ENCODE results near the gene LRBA.

The LRBA gene

GRCh38 chr4:150461957-150462356 is 553.1 kb downstream of the LRBA start:
- H3K27ac ChIP-seq (ENCODE audit: low read depth in 2 of 2, low read length in 2 of 2): no peak overlapping the region
- no peaks in the 10 kb centered on the region for H3K4me1 ChIP-seq (ENCODE audit: control insufficient read depth in 2 of 2, insufficient read depth in 2 of 2, low read length in 2 of 2)
- H3K36me3 ChIP-seq (ENCODE audit: control insufficient read depth in 2 of 2, insufficient read depth in 2 of 2, low read length in 2 of 2): peaks cover 3 to 8% of the 10 kb centered on the region in 2 donors
- H3K27me3 ChIP-seq (ENCODE audit: control insufficient read depth in 2 of 2, insufficient read depth in 2 of 2, low read length in 2 of 2): no peaks in the 10 kb centered on the region
- H3K4me3 ChIP-seq (ENCODE audit: low read length in 2 of 2): no peak overlapping the region
- H3K9ac ChIP-seq (ENCODE audit: low read depth in 1 of 2, low read length in 2 of 2): no peak overlapping the region
- H3K9me3 ChIP-seq (ENCODE audit: control insufficient read depth in 2 of 2, low read length in 2 of 2): no peaks in the 10 kb centered on the region

GRCh38 chr4:150457802-150458201 is 557.3 kb downstream of the LRBA start:
- Histone ChIP-seq H3K27me3 (ENCODE audit: control insufficient read depth in 2 of 2, insufficient read depth in 2 of 2, low read length in 2 of 2) (no peaks in the 10 kb centered on the region), H3K4me3 (ENCODE audit: low read length in 2 of 2) (no peak overlapping the region), H3K36me3 (ENCODE audit: control insufficient read depth in 2 of 2, insufficient read depth in 2 of 2, low read length in 2 of 2) (no peaks in the 10 kb centered on the region), H3K27ac (ENCODE audit: low read depth in 2 of 2, low read length in 2 of 2) (no peak overlapping the region), H3K9ac (ENCODE audit: low read depth in 1 of 2, low read length in 2 of 2) (no peak overlapping the region), H3K9me3 (ENCODE audit: control insufficient read depth in 2 of 2, low read length in 2 of 2) (no peaks in the 10 kb centered on the region), H3K4me1 (ENCODE audit: control insufficient read depth in 2 of 2, insufficient read depth in 2 of 2, low read length in 2 of 2) (no peaks in the 10 kb centered on the region)

DNA sequence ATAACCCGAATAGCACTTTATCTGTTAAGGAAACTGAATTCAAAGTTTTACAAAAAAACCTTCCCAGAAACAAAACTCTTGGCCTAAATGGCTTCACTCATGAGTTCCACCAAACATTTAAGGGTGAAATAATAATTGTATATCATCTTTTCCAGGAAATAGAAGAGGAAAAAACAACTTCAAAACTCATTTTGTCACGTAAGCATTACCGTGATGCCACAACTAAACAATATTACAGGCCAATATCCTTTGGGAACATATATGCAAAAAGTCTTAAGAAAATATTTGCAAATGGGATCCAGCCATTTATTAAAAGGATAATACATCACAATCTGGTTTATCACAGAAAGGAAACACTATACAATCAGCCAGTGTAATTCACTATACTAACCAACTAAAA is 563.2 kb downstream of the LRBA start:
- no peaks in the 10 kb centered on the region for H3K9me3 ChIP-seq (ENCODE audit: control insufficient read depth in 2 of 2, low read length in 2 of 2)
- no peaks in the 10 kb centered on the region for H3K27me3 ChIP-seq (ENCODE audit: control insufficient read depth in 2 of 2, insufficient read depth in 2 of 2, low read length in 2 of 2)
- H3K27ac ChIP-seq (ENCODE audit: low read depth in 2 of 2, low read length in 2 of 2): no peak overlapping the region
- no peak overlapping the region for H3K4me3 ChIP-seq (ENCODE audit: low read length in 2 of 2)
- H3K4me1 ChIP-seq (ENCODE audit: control insufficient read depth in 2 of 2, insufficient read depth in 2 of 2, low read length in 2 of 2): no peaks in the 10 kb centered on the region
- no peaks in the 10 kb centered on the region for H3K36me3 ChIP-seq (ENCODE audit: control insufficient read depth in 2 of 2, insufficient read depth in 2 of 2, low read length in 2 of 2)
- no peak overlapping the region for H3K9ac ChIP-seq (ENCODE audit: low read depth in 1 of 2, low read length in 2 of 2)

GRCh38 chr4:150447356-150447755 is 567.7 kb downstream of the LRBA start:
- Histone ChIP-seq H3K27me3 (ENCODE audit: control insufficient read depth in 2 of 2, insufficient read depth in 2 of 2, low read length in 2 of 2) (no peaks in the 10 kb centered on the region), H3K9me3 (ENCODE audit: control insufficient read depth in 2 of 2, low read length in 2 of 2) (no peaks in the 10 kb centered on the region), H3K27ac (ENCODE audit: low read depth in 2 of 2, low read length in 2 of 2) (no peak overlapping the region), H3K36me3 (ENCODE audit: control insufficient read depth in 2 of 2, insufficient read depth in 2 of 2, low read length in 2 of 2) (no peaks in the 10 kb centered on the region), H3K9ac (ENCODE audit: low read depth in 1 of 2, low read length in 2 of 2) (no peak overlapping the region), H3K4me3 (ENCODE audit: low read length in 2 of 2) (no peak overlapping the region), H3K4me1 (ENCODE audit: control insufficient read depth in 2 of 2, insufficient read depth in 2 of 2, low read length in 2 of 2) (no peaks in the 10 kb centered on the region)

DNA sequence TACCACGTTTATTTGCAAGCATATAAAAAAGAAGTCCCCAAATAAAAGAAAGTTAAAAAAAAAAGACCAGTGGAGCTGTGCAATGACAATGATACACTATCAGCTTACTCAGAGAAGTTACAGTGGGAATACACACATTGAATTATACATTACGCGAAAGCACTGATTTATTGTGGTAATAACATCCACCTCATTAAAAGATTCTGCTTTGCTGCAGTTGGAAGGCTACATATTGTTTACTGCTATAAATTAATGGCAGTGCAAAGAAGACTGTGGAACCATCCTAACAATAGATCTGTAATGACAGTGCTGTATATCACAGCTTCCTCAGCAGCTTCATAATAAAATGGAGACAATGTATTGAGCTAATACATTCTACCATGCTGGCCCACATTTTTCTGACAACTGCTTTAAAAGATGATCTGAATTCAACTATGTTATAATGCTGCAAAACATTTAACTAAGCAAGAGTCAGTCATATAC is 575.6 kb downstream of the LRBA start:
- H3K4me3 ChIP-seq (ENCODE audit: low read length in 2 of 2): no peak overlapping the region
- no peaks in the 10 kb centered on the region for H3K9me3 ChIP-seq (ENCODE audit: control insufficient read depth in 2 of 2, low read length in 2 of 2)
- no peak overlapping the region for H3K9ac ChIP-seq (ENCODE audit: low read depth in 1 of 2, low read length in 2 of 2)
- H3K27ac ChIP-seq (ENCODE audit: low read depth in 2 of 2, low read length in 2 of 2): no peak overlapping the region
- no peaks in the 10 kb centered on the region for H3K27me3 ChIP-seq (ENCODE audit: control insufficient read depth in 2 of 2, insufficient read depth in 2 of 2, low read length in 2 of 2)
- H3K36me3 ChIP-seq (ENCODE audit: control insufficient read depth in 2 of 2, insufficient read depth in 2 of 2, low read length in 2 of 2): peaks cover 0 to 2% of the 10 kb centered on the region in 2 donors
- H3K4me1 ChIP-seq (ENCODE audit: control insufficient read depth in 2 of 2, insufficient read depth in 2 of 2, low read length in 2 of 2): no peaks in the 10 kb centered on the region

DNA sequence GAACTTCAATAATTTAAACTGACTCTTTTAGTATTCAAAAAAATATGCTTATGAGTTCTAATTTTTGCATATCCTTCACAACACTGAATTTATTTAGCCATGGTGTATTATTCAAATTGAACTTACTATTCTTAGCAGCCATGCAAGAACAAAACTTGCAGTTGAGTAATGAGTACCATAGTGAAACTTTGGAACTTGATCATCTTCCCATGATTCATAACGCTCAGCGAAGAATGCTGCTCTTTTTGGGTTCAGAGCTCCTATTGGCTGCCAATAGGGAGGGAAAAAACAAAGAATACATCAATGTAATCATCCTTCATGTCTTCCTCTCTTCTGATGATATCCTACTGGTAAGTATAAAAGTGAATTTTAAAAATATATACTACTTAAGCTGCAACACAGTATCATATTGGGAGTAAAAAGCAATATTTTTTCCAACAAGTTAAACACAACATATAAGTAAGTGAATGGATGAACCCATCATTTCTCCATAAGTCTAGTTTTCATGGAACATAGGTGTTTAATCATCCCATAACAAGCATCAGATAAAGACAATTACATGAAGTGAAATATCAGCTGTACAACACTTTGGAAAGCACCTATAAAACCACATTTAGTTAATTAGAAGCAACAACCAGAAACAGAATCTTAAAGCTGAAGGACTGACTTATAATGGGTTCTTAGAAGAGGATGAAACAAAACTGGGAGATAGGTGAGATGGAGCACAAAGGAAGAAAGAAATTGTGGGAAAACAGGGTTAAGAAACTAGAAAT is 578.3 kb downstream of the LRBA start:
- H3K27ac ChIP-seq (ENCODE audit: low read depth in 2 of 2, low read length in 2 of 2): no peak overlapping the region
- H3K9ac ChIP-seq (ENCODE audit: low read depth in 1 of 2, low read length in 2 of 2): no peak overlapping the region
- no peaks in the 10 kb centered on the region for H3K9me3 ChIP-seq (ENCODE audit: control insufficient read depth in 2 of 2, low read length in 2 of 2)
- H3K27me3 ChIP-seq (ENCODE audit: control insufficient read depth in 2 of 2, insufficient read depth in 2 of 2, low read length in 2 of 2): no peaks in the 10 kb centered on the region
- no peak overlapping the region for H3K4me3 ChIP-seq (ENCODE audit: low read length in 2 of 2)
- H3K4me1 ChIP-seq (ENCODE audit: control insufficient read depth in 2 of 2, insufficient read depth in 2 of 2, low read length in 2 of 2): no peaks in the 10 kb centered on the region
- H3K36me3 ChIP-seq (ENCODE audit: control insufficient read depth in 2 of 2, insufficient read depth in 2 of 2, low read length in 2 of 2): peaks cover 0 to 3% of the 10 kb centered on the region in 2 donors

GRCh38 chr4:150431221-150431620 is 583.9 kb downstream of the LRBA start:
- Histone ChIP-seq H3K4me3 (ENCODE audit: low read length in 2 of 2) (no peak overlapping the region), H3K9me3 (ENCODE audit: control insufficient read depth in 2 of 2, low read length in 2 of 2) (no peaks in the 10 kb centered on the region), H3K27ac (ENCODE audit: low read depth in 2 of 2, low read length in 2 of 2) (no peak overlapping the region), H3K36me3 (ENCODE audit: control insufficient read depth in 2 of 2, insufficient read depth in 2 of 2, low read length in 2 of 2) (peaks cover 0 to 3% of the 10 kb centered on the region in 2 donors), H3K9ac (ENCODE audit: low read depth in 1 of 2, low read length in 2 of 2) (no peak overlapping the region), H3K4me1 (ENCODE audit: control insufficient read depth in 2 of 2, insufficient read depth in 2 of 2, low read length in 2 of 2) (no peaks in the 10 kb centered on the region), H3K27me3 (ENCODE audit: control insufficient read depth in 2 of 2, insufficient read depth in 2 of 2, low read length in 2 of 2) (no peaks in the 10 kb centered on the region)

GRCh38 chr4:150425161-150425560 is 589.9 kb downstream of the LRBA start:
- Histone ChIP-seq H3K9me3 (ENCODE audit: control insufficient read depth in 2 of 2, low read length in 2 of 2) (no peaks in the 10 kb centered on the region), H3K4me3 (ENCODE audit: low read length in 2 of 2) (no peak overlapping the region), H3K9ac (ENCODE audit: low read depth in 1 of 2, low read length in 2 of 2) (no peak overlapping the region), H3K36me3 (ENCODE audit: control insufficient read depth in 2 of 2, insufficient read depth in 2 of 2, low read length in 2 of 2) (peaks cover 0 to 5% of the 10 kb centered on the region in 2 donors), H3K4me1 (ENCODE audit: control insufficient read depth in 2 of 2, insufficient read depth in 2 of 2, low read length in 2 of 2) (no peaks in the 10 kb centered on the region), H3K27me3 (ENCODE audit: control insufficient read depth in 2 of 2, insufficient read depth in 2 of 2, low read length in 2 of 2) (no peaks in the 10 kb centered on the region), H3K27ac (ENCODE audit: low read depth in 2 of 2, low read length in 2 of 2) (no peak overlapping the region)

DNA sequence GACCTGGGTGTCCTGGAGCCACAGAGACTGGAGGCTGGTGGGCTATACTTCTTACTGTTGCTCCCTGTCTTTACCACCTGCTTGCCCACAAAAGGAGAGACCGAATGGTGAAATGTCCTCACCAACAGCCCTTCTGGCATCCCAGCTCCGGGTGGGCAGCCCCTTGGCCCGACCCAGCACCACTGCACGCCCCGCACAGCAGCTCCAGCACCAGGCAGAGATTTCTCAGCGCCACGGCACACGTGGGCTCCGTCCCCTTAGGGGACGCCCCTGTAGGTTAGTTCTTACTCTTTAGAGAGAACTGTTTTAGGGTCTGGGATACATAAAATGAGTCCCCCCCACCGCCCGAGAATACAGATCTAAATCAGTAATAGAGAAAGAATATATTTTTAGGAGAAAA is 591.6 kb downstream of the LRBA start:
- H3K4me1 ChIP-seq (ENCODE audit: control insufficient read depth in 2 of 2, insufficient read depth in 2 of 2, low read length in 2 of 2): no peaks in the 10 kb centered on the region
- H3K9me3 ChIP-seq (ENCODE audit: control insufficient read depth in 2 of 2, low read length in 2 of 2): no peaks in the 10 kb centered on the region
- H3K27ac ChIP-seq (ENCODE audit: low read depth in 2 of 2, low read length in 2 of 2): no peak overlapping the region
- no peaks in the 10 kb centered on the region for H3K27me3 ChIP-seq (ENCODE audit: control insufficient read depth in 2 of 2, insufficient read depth in 2 of 2, low read length in 2 of 2)
- H3K9ac ChIP-seq (ENCODE audit: low read depth in 1 of 2, low read length in 2 of 2): no peak overlapping the region
- H3K36me3 ChIP-seq (ENCODE audit: control insufficient read depth in 2 of 2, insufficient read depth in 2 of 2, low read length in 2 of 2): peaks cover 0 to 5% of the 10 kb centered on the region in 2 donors
- H3K4me3 ChIP-seq (ENCODE audit: low read length in 2 of 2): no peak overlapping the region

- Histone ChIP-seq H3K36me3 (ENCODE audit: control insufficient read depth in 2 of 2, insufficient read depth in 2 of 2, low read length in 2 of 2) (peaks cover 0 to 5% of the 10 kb centered on the region in 2 donors), H3K9ac (ENCODE audit: low read depth in 1 of 2, low read length in 2 of 2) (no peak overlapping the region), H3K4me3 (ENCODE audit: low read length in 2 of 2) (no peak overlapping the region), H3K27me3 (ENCODE audit: control insufficient read depth in 2 of 2, insufficient read depth in 2 of 2, low read length in 2 of 2) (no peaks in the 10 kb centered on the region), H3K27ac (ENCODE audit: low read depth in 2 of 2, low read length in 2 of 2) (no peak overlapping the region), H3K9me3 (ENCODE audit: control insufficient read depth in 2 of 2, low read length in 2 of 2) (no peaks in the 10 kb centered on the region), H3K4me1 (ENCODE audit: control insufficient read depth in 2 of 2, insufficient read depth in 2 of 2, low read length in 2 of 2) (no peaks in the 10 kb centered on the region)
Observed at GRCh38 chr4:150423074-150423473, 592.0 kb downstream of the LRBA start.
